ENCODE results near the gene HNF4A. TPM values are rescaled to one million over a fixed set of nuclear protein-coding genes. Genes with fewer than 3 reads are reported as not detected.

Gene HNF4A
- total RNA-seq, 2 experiments from 2014 or later, result not detected

DNA sequence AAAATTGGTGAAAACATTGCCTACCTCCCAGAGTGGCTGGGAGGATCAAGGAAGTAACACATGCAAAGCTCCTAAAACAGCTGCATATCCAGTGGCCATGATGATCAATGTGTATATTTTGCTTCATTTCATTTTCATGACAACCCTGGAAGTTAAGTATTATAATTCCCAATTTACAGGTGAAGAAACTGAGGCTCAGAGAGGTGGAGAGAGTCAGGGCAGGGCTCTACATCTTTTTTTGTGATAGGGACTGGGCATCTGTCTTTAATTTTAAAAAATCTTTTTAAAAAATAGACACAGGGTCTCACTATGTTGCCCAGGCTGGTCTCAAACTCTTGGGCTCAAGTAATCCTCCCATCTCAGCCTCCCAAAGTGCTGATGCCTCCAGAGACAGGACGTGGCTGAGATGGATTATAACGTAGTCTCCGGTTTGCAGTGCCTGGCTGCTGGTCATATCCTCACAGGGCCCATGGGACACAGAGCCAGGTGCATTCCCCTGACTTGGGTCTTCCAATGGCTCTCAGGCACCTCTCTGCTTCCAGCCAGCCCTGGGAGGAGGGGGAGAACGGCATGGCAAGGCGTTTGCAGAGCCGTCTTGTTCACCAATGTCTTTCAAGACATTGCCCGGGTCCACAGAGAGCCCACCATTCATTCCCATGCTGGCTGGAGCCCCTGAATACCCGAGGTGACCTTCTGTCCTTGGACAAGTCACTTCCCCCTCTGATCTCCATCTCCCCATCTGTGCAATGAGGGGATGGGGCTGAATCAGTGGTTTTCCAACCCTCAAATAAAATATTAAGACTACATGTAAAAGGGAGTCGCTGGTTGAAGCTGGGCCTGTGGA is 38.3 kb downstream of the HNF4A start:
- no peaks in the 10 kb centered on the region for H3K9me3 ChIP-seq (ENCODE audit: low read length)
- no peak overlapping the region for H3K27ac ChIP-seq (ENCODE audit: low read depth, low read length, poor library complexity, severe bottlenecking)
- no peak overlapping the region for H2AFZ ChIP-seq (ENCODE audit: low read length)
- H4K20me1 ChIP-seq (ENCODE audit: insufficient read depth, low read length), result no peaks in the 10 kb centered on the region
- intact Hi-C loops (cut with micrococcal nuclease; ENCODE audit: unreplicated experiment), result no loop called here
- no peaks in the 10 kb centered on the region for H3K9me2 ChIP-seq (ENCODE audit: insufficient read depth, low read length)
- H3K4me3 ChIP-seq (ENCODE audit: low read depth, low read length, poor library complexity, severe bottlenecking), result no peak overlapping the region
- CTCF ChIA-PET (ENCODE audit: unreplicated experiment), result no interaction called here
- POLR2A ChIA-PET, result no interaction called here
- no peaks in the 10 kb centered on the region for H3K4me1 ChIP-seq (ENCODE audit: insufficient read depth, low read length, poor library complexity, severe bottlenecking)
- BruUV-seq (replicated peaks), result no TSS peak
- DNase-seq (ENCODE audit: low spot score), result no peak
- no peaks in the 10 kb centered on the region for H3K79me2 ChIP-seq (ENCODE audit: insufficient read depth, low read depth, low read length)
- H3K36me3 ChIP-seq (ENCODE audit: insufficient read depth, low read length), result no peaks in the 10 kb centered on the region
- H3K4me2 ChIP-seq (ENCODE audit: low read length), result no peak overlapping the region
- no peak for TF ChIP-seq EZH2phosphoT487 (IDR thresholded peaks at IDR 0.05; ENCODE audit: borderline replicate concordance, low read depth, low read length)
- TF ChIP-seq, protein P1, sequence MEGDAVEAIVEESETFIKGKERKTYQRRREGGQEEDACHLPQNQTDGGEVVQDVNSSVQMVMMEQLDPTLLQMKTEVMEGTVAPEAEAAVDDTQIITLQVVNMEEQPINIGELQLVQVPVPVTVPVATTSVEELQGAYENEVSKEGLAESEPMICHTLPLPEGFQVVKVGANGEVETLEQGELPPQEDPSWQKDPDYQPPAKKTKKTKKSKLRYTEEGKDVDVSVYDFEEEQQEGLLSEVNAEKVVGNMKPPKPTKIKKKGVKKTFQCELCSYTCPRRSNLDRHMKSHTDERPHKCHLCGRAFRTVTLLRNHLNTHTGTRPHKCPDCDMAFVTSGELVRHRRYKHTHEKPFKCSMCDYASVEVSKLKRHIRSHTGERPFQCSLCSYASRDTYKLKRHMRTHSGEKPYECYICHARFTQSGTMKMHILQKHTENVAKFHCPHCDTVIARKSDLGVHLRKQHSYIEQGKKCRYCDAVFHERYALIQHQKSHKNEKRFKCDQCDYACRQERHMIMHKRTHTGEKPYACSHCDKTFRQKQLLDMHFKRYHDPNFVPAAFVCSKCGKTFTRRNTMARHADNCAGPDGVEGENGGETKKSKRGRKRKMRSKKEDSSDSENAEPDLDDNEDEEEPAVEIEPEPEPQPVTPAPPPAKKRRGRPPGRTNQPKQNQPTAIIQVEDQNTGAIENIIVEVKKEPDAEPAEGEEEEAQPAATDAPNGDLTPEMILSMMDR (conservative IDR thresholded peaks at IDR 0.05; ENCODE audit: low read length), result no peak

DNA sequence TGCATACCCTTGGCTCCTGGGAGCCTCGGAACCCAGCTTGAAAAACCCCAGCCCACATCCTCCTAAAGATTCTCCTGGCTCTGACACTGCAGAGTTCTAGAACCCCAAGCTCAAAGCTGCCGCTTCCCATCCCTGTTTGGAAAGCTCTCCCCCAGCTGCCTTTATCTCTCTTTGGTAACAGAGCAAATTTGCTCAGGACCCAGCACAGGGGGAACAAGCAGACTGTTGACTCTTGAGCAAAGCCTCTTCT is 38.9 kb downstream of the HNF4A start:
- no peaks in the 10 kb centered on the region for H3K36me3 ChIP-seq (ENCODE audit: insufficient read depth, low read length)
- no peak overlapping the region for H3K4me2 ChIP-seq (ENCODE audit: low read length)
- no peaks in the 10 kb centered on the region for H3K9me2 ChIP-seq (ENCODE audit: insufficient read depth, low read length)
- H2AFZ ChIP-seq (ENCODE audit: low read length), result no peak overlapping the region
- no peaks in the 10 kb centered on the region for H3K9me3 ChIP-seq (ENCODE audit: low read length)
- no peak for DNase-seq (ENCODE audit: low spot score)
- ChIA-PET POLR2A (no interaction called here), CTCF (ENCODE audit: unreplicated experiment) (no interaction called here)
- intact Hi-C loops (cut with micrococcal nuclease; ENCODE audit: unreplicated experiment), result no loop called here
- no TSS peak for BruUV-seq (replicated peaks)
- TF ChIP-seq, protein P1 (conservative IDR thresholded peaks at IDR 0.05; ENCODE audit: low read length), result no peak
- TF ChIP-seq EZH2phosphoT487 (IDR thresholded peaks at IDR 0.05; ENCODE audit: borderline replicate concordance, low read depth, low read length), result no peak
- no peak overlapping the region for H3K4me3 ChIP-seq (ENCODE audit: low read depth, low read length, poor library complexity, severe bottlenecking)
- no peaks in the 10 kb centered on the region for H4K20me1 ChIP-seq (ENCODE audit: insufficient read depth, low read length)
- no peak overlapping the region for H3K27ac ChIP-seq (ENCODE audit: low read depth, low read length, poor library complexity, severe bottlenecking)
- H3K79me2 ChIP-seq (ENCODE audit: insufficient read depth, low read depth, low read length), result no peaks in the 10 kb centered on the region
- H3K4me1 ChIP-seq (ENCODE audit: insufficient read depth, low read length, poor library complexity, severe bottlenecking), result no peaks in the 10 kb centered on the region

DNA sequence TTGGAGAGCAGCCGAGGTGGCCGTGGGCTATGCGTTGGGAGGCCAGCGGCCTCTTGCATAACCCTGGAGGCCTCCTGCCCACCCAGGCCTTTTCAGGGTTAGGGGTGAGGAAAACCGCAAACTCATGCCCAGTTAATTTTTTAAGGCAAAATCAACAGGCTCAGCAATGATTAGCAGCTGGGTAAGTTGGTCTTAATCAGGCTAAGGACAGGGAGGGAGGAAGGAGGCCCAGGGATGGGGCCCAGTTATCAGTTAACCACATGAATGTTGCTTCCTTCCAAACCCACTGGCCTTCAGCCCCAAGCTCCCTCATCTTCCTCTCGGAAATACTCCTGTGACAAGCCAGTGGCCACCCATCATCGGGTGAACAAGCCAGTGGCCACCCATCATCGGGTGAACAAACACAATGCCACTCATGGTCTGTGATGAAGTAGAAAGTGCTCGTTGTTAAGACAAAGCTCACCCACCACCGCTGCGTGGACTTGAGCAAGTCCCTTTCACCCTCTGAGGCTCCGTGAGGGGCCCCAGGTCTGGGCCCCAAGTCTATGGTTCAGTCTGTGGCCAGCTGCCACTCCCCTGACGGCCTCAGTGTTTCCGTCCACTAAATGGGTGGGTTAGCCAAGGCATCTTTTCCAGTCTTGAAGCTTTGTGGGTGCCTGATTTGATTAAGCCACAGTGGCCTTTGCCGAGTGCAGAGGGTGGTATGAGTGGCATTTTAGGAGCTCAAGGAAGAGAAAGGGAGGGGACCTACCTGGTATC is 39.4 kb downstream of the HNF4A start:
- H4K20me1 ChIP-seq (ENCODE audit: insufficient read depth, low read length), result no peaks in the 10 kb centered on the region
- H3K9me2 ChIP-seq (ENCODE audit: insufficient read depth, low read length), result no peaks in the 10 kb centered on the region
- no peak overlapping the region for H3K4me2 ChIP-seq (ENCODE audit: low read length)
- no peaks in the 10 kb centered on the region for H3K4me1 ChIP-seq (ENCODE audit: insufficient read depth, low read length, poor library complexity, severe bottlenecking)
- ChIA-PET POLR2A (no interaction called here), CTCF (ENCODE audit: unreplicated experiment) (no interaction called here)
- DNase-seq (ENCODE audit: low spot score), result no peak
- H3K27ac ChIP-seq (ENCODE audit: low read depth, low read length, poor library complexity, severe bottlenecking), result no peak overlapping the region
- TF ChIP-seq EZH2phosphoT487 (IDR thresholded peaks at IDR 0.05; ENCODE audit: borderline replicate concordance, low read depth, low read length), result no peak
- TF ChIP-seq, protein P1 (conservative IDR thresholded peaks at IDR 0.05; ENCODE audit: low read length), result no peak
- no peak overlapping the region for H2AFZ ChIP-seq (ENCODE audit: low read length)
- no peaks in the 10 kb centered on the region for H3K36me3 ChIP-seq (ENCODE audit: insufficient read depth, low read length)
- no peaks in the 10 kb centered on the region for H3K9me3 ChIP-seq (ENCODE audit: low read length)
- no peak overlapping the region for H3K4me3 ChIP-seq (ENCODE audit: low read depth, low read length, poor library complexity, severe bottlenecking)
- BruUV-seq (replicated peaks), result no TSS peak
- H3K79me2 ChIP-seq (ENCODE audit: insufficient read depth, low read depth, low read length), result no peaks in the 10 kb centered on the region
- intact Hi-C loops (cut with micrococcal nuclease; ENCODE audit: unreplicated experiment), result no loop called here

Measured in OCI-LY7 (cell line).